Spleen (tissue), 7 donors: ENCODE measurements around the gene TRIM33.

Source experiments
- POLR2A ChIP-seq, 3 donors: fragments of 450-650 bp; IDR thresholded peaks; one replicate each; pipeline ENCODE4 v1.5.1; 2017; ENCODE audit warnings: antibody characterized with exemption in 3 of 3, mild to moderate bottlenecking in 1 of 3
- POLR2AphosphoS5 ChIP-seq, 3 donors: sonication (generic); formaldehyde crosslinking; IDR thresholded peaks; one replicate each; pipeline ENCODE4 v1.5.1; 2017; ENCODE audit warnings: antibody characterized with exemption in 3 of 3
- TF ChIP-seq, protein P1 (sequence below), 11 experiments: fragments of 200-600 bp in 7 of 11; fragments of 450-650 bp in 4 of 11; sonication (generic) in 4 of 11; IDR thresholded peaks in 8 of 11; conservative IDR thresholded peaks in 3 of 11; 1 replicate in 7 of 11; 2 replicates in 4 of 11; pipeline versions ENCODE4 v1.4.0 to v1.8.0; 2016 to 2021; ENCODE audit warnings: antibody characterized with exemption in 11 of 11, inconsistent platforms in 4 of 11, mild to moderate bottlenecking in 1 of 11
- donor health status: DM: no; HTN: no; CAD: no; lungs with moderate emphysema.
- donor health status: DM: no; HTN: no; CAD: no.
- donor health status: DM: no; HTN: no; CAD: no.

- TF ChIP-seq, protein P1, sequence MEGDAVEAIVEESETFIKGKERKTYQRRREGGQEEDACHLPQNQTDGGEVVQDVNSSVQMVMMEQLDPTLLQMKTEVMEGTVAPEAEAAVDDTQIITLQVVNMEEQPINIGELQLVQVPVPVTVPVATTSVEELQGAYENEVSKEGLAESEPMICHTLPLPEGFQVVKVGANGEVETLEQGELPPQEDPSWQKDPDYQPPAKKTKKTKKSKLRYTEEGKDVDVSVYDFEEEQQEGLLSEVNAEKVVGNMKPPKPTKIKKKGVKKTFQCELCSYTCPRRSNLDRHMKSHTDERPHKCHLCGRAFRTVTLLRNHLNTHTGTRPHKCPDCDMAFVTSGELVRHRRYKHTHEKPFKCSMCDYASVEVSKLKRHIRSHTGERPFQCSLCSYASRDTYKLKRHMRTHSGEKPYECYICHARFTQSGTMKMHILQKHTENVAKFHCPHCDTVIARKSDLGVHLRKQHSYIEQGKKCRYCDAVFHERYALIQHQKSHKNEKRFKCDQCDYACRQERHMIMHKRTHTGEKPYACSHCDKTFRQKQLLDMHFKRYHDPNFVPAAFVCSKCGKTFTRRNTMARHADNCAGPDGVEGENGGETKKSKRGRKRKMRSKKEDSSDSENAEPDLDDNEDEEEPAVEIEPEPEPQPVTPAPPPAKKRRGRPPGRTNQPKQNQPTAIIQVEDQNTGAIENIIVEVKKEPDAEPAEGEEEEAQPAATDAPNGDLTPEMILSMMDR (IDR thresholded peaks at IDR 0.05 in 8 of 11, conservative IDR thresholded peaks at IDR 0.05 in 3 of 11) = no peak
- TF ChIP-seq POLR2AphosphoS5 (IDR thresholded peaks at IDR 0.05) (no peak), POLR2A (IDR thresholded peaks at IDR 0.05) (no peak)
Observed at GRCh38 chr1:114536043-114536442, 25.0 kb upstream of the TRIM33 start.
